Heart left ventricle (tissue), 16 donors: Measurements from ENCODE around the gene CPEB2. TPM values are rescaled to one million over a fixed set of nuclear protein-coding genes. Genes with fewer than 3 reads are reported as not detected.

Experiments
- ATAC-seq, 4 donors: fragments of 200-7000 bp; cut with Tn5 transposase; one replicate each; pipeline ENCODE4 v1.9.1; 2020 to 2022; ENCODE audit warnings: moderate library complexity in 4 of 4, mild to moderate bottlenecking in 3 of 4, moderate number of reproducible peaks in 1 of 4
- DNase-seq, 5 donors: peaks; one replicate each; pipeline ENCODE4 v3.0.0-alpha.2; 2020
- H3K27ac ChIP-seq, 12 donors: fragments of 200-600 bp; sonication (generic) in 4 of 12; one replicate each; pipeline versions ENCODE4 v1.5.0 to v1.8.0; 2016 to 2022; ENCODE audit warnings: mild to moderate bottlenecking in 2 of 12
- H3K27me3 ChIP-seq, 9 donors: fragments of 200-600 bp; sonication (generic) in 2 of 9; one replicate each; pipeline versions ENCODE4 v1.5.1 to v1.8.0; 2016 to 2022; ENCODE audit warnings: mild to moderate bottlenecking in 3 of 9
- H3K36me3 ChIP-seq, 9 donors: fragments of 200-600 bp; sonication (generic) in 2 of 9; one replicate each; pipeline versions ENCODE4 v1.5.0 to v1.8.0; 2018 to 2022; ENCODE audit warnings: mild to moderate bottlenecking in 2 of 9
- H3K4me1 ChIP-seq, 12 donors: fragments of 200-600 bp; sonication (generic) in 4 of 12; one replicate each; pipeline versions ENCODE4 v1.5.0 to v1.8.0; 2016 to 2022; ENCODE audit warnings: mild to moderate bottlenecking in 3 of 12
- H3K4me3 ChIP-seq, 12 donors: fragments of 200-600 bp; sonication (generic) in 4 of 12; one replicate each; pipeline versions ENCODE4 v1.5.0 to v1.8.0; 2017 to 2022; ENCODE audit warnings: mild to moderate bottlenecking in 9 of 12, moderate library complexity in 4 of 12
- H3K9me3 ChIP-seq, 12 donors: fragments of 200-600 bp; sonication (generic) in 4 of 12; one replicate each; pipeline versions ENCODE4 v1.5.0 to v1.8.0; 2016 to 2022; ENCODE audit warnings: mild to moderate bottlenecking in 1 of 12
- POLR2A ChIP-seq, 2 donors: fragments of 450-650 bp; IDR thresholded peaks; one replicate each; pipeline ENCODE4 v1.6.1; 2017; ENCODE audit warnings: antibody characterized with exemption in 2 of 2, mild to moderate bottlenecking in 2 of 2, moderate library complexity in 2 of 2
- WGBS, 4 donors: extraction: QIAGEN DNeasy Blood & Tissue Kit in 2 of 4; methylation state at CpG; one replicate each; pipeline versions ENCODE4 v1.1.5 to v1.1.7; 2013 to 2018; 5-methylcytosine and 5-hydroxymethylcytosine counted together
- intact Hi-C, 10 donors: fragments of 100-400 bp; cut with DNase I; formaldehyde crosslinking; loops; one replicate each; pipeline versions ENCODE4 v1.11.1 to v1.14.2; 2022
- polyA plus RNA-seq, 2 donors: library from polyadenylated mRNA; stranded (reverse); fragments of 200-250 nt; gene quantifications; one replicate each; pipeline ENCODE4 v1.2.3, GENCODE V29; 2013
- total RNA-seq, 9 donors: library from RNA; depleted of rRNA in 2 of 9; stranded (reverse); fragments of >200 nt in 2 of 9; fragmentation: NEBNext Ultra II Directional in 3 of 9; extraction: Animal tissue kit (Norgen Biotek cat#: 25700) in 3 of 9; gene quantifications; one replicate each; pipeline versions ENCODE4 v1.1.0 to v1.2.4, GENCODE V29; 2016 to 2023
- TF ChIP-seq, protein P1 (sequence below), 12 donors: fragments of 200-600 bp; sonication (generic) in 4 of 12; IDR thresholded peaks; one replicate each; pipeline versions ENCODE4 v1.5.0 to v1.8.0; 2018 to 2022; ENCODE audit warnings: antibody characterized with exemption in 12 of 12, mild to moderate bottlenecking in 5 of 12
- donor health status: ischemic (EF 13 %, LVEDD 7.1; RV severe dilation, severe dysfunction).
- donor health status: healthy with polysubstance abuse.
- donor health status: DM: no; HTN: yes; CAD: no.
- donor health status: DM: no; HTN: no; CAD: no.
- donor health status: ischemic (EF 25% LVEDD 6.9; RV normal size, moderate dysfunction).
- donor health status: ischemic (EF 25% LVEDD 5.7; RV mildly dilated, moderate dysfunction).
- donor health status: healthy.
- donor health status: DM: yes; HTN: yes; CAD: no.
- donor health status: ischemic (EF 35%, LVEDD 5.7; RV mildly dilated, moderate dysfunction).
- donor health status: nonischemic (EF 11% LVEDD 7.7; RV severe dilation, severe dysfunction).
- donor health status: DM: yes; HTN: yes; CAD: no.
- donor health status: PGD.
- donor health status: ischemic (EF 29% LVEDD 5.4; RV normal size, mild dysfunction).
- donor health status: nonischemic (EF 23%, LVEDD 6.1; RV moderate dilation, normal function).

Gene CPEB2
- total and polyA plus RNA-seq, 11 donors = 4.2 to 26.1 (median 17.2) TPM

DNA sequence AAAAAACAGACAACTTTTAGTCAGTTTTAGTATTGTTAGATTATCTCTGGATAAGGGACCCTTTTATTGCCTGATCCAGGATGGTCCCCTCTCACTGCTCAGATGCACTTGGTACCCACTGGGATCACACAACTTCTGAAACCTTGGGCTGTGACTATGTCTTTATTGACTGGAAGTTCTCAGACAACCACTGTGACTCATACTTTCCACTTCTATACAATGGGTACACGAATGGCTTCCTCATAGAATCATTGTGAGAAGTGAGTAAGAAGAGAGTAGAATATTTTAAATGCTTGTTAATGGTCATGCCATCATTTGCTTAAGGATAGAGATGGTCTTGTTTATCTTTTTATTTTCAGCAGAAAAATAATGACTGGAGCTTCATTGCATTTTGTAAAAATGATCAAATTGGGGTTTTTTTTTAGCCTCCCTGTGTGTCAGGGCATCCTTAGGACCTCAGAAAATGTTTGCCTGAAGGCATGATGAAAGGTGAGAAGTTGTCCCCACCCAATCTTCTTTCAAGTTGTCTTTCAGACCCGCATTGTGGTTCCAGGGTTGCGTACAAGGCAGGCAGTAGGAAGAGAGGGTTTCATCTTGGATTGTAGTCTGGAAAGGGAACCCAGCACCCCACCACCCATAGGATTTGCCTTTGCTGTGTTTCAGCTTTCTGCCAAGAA, 115.1 kb downstream of the CPEB2 start:
- WGBS, 4 donors = 81 to 89% (median 83%) methylated on average over 3 of the region's 3 CpGs
- H3K27ac ChIP-seq = no peak overlapping the region
- no peak for ATAC-seq
- H3K4me1 ChIP-seq = no peaks in the 10 kb centered on the region
- H3K36me3 ChIP-seq = no peaks in the 10 kb centered on the region
- H3K9me3 ChIP-seq = peaks cover 0 to 7% (median 0%) of the 10 kb centered on the region in 12 donors
- H3K4me3 ChIP-seq = no peak overlapping the region
- no peak for DNase-seq
- intact Hi-C loops = no loop called here
- TF ChIP-seq POLR2A (IDR thresholded peaks at IDR 0.05) = no peak
- TF ChIP-seq, protein P1, sequence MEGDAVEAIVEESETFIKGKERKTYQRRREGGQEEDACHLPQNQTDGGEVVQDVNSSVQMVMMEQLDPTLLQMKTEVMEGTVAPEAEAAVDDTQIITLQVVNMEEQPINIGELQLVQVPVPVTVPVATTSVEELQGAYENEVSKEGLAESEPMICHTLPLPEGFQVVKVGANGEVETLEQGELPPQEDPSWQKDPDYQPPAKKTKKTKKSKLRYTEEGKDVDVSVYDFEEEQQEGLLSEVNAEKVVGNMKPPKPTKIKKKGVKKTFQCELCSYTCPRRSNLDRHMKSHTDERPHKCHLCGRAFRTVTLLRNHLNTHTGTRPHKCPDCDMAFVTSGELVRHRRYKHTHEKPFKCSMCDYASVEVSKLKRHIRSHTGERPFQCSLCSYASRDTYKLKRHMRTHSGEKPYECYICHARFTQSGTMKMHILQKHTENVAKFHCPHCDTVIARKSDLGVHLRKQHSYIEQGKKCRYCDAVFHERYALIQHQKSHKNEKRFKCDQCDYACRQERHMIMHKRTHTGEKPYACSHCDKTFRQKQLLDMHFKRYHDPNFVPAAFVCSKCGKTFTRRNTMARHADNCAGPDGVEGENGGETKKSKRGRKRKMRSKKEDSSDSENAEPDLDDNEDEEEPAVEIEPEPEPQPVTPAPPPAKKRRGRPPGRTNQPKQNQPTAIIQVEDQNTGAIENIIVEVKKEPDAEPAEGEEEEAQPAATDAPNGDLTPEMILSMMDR (IDR thresholded peaks at IDR 0.05) = no peak
- no peaks in the 10 kb centered on the region for H3K27me3 ChIP-seq

DNA sequence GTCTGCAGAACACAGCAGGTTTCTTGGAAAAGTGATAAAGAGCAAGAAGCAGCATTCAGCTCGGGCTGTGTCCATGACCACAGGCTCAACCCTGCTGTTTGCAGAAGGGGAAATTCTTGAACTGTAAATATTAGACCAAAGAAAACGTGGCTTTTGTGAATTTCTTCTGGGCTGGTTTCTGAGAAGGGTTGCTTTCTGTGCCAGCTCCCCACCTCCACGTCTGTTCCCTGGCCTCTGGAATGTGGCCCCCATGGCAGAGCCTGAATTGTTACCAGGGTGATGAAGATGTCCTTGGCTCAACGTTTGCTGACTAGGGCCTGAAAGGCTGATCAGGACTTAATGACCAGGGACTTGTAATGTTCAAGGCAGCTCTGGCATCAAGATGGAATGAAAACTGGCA, 116.0 kb downstream of the CPEB2 start:
- no peaks in the 10 kb centered on the region for H3K4me1 ChIP-seq
- no peak for TF ChIP-seq POLR2A (IDR thresholded peaks at IDR 0.05)
- TF ChIP-seq, protein P1 (IDR thresholded peaks at IDR 0.05) = no peak
- ATAC-seq (no peak), DNase-seq (no peak)
- H3K36me3 ChIP-seq = no peaks in the 10 kb centered on the region
- H3K9me3 ChIP-seq = peaks cover 0 to 7% (median 0%) of the 10 kb centered on the region in 12 donors
- H3K27ac ChIP-seq = no peak overlapping the region
- intact Hi-C loops = no loop called here
- WGBS, 4 donors = 41 to 53% (median 48%) methylated on average over 4 of the region's 4 CpGs
- no peaks in the 10 kb centered on the region for H3K27me3 ChIP-seq
- no peak overlapping the region for H3K4me3 ChIP-seq
